ENCODE results near the gene PTHLH.

The PTHLH gene

DNA sequence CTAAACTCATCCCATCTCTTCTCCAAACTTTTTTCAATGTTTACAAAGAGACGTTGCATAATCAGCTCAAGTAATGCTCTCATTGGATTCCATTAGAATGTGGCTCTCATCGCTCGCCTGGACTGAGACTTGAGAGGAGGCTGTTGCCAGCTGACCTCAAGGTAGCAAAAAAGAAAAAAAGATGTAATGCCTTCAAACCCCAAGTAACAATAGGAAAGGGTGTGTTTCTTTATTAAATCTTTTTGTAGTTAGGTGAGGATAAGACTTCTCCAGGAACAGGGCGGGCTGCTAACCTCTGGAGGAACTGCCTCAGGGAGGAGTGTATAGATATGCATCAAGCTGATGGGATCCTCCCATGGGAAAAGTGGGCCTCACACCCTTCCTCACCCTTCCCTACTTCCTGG is 956 bp upstream of the PTHLH start:
- DNase-seq, result no peak

DNA sequence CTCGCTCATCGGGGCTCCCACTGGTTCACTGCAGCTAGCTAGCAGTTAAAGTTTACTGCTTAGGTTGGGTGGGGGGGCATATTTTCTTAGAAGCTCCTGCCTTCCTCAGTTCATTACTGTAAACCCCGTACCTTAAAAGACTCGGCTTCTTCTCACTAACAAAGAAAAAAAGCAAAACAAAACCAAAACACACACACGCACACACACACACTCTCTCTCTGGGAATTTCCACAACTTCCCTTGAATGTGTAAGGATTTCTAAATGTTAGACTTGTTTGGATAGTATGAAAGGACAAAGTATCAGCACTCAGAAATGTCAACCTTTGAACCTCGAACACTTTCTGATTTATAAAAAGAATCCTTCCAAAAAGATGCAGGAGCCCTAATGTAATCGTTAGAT is 927 bp downstream of the PTHLH start:
- DNase-seq, result no peak

DNA sequence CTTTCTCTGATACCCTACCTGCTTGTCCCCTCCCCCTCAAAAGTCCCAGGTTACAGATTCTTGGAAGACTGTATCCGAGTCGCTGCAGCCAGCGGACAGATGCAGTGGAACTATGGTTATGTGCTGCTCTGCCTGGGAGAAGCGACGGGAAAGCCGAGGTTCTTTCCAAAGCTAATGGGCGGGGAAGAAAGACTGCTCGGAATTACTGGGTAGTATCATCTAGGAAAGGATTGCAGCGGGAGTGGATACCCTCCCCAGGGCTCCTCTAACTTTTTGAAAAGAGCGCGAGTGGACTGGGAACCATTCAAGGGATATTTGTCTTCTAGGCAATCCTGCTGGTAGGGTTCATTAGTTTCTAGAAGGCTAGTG is 1.4 kb downstream of the PTHLH start:
- DNase-seq, result no peak

DNA sequence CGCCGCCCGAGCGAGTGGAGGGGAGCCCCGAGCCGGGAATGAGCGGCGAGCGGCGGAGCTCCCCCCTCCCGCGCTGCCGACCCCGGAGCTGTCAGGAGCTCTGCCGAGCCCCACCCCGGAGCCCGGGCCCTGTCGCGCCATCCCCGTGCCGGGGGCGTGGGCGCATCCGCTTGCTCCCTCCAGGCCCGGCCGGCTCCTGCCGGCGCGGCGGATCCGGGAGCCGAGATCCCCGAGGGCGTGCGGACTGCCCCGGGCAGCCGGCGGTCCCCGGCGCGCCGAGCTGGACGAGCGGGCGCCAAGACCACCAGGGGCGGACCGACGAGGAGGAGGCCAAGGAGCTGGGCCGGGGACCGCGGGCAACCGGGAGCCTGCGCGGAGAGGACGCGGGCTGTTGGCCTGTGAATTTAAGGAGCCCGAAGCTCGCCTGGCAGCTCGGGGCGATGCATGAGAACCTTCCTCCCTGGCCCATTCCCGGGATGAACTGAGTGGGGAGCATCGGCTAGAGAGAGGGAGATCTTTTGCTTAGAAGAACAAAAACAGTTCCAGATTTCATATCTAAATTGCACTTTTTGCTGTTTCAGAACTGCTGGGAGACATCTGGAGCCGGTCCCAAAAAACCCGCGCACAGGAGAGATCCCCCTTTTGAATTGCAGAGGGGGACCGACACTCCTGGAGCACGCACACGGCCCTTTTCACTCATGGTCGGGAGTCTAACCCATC is 2.0 kb downstream of the PTHLH start:
- DNase-seq, result no peak

DNA sequence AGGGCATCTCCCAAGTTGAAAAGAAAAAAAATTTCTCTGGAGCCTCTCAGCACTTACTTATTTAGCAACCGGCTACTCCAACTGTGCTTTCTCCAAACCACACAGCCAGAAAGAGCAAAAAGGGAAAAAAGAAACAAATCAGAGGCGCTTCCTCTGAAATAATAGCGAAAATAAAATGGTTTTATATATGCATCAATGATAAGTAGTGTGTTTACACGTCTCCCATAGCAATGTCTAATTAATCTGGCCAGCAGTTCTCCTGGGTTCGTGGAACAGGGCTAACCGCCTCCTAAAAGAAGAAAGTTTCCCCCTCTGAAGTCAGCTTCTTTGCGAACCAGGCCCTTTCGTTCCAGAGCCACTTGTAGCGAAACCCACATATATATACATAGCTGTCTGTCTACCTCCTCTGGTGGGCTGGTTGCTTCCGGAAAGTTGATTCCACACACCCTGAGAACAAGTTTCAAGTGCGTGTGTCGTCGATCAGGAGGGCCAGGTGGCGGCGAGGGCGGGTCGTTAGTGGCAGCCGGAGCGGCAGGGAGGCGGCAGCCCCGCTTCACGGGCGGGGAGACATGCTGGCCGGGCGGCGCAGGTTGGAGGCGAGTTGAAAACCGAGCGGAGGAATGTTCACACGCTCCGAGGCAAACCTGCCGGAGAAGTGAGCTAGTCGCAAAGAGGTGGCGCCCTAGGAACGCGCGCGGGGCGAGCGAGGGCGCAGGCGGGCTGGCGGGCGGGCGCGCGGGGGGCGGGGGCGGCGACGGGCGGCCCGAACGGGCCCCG is 2.7 kb downstream of the PTHLH start:
- no peak for DNase-seq

DNA sequence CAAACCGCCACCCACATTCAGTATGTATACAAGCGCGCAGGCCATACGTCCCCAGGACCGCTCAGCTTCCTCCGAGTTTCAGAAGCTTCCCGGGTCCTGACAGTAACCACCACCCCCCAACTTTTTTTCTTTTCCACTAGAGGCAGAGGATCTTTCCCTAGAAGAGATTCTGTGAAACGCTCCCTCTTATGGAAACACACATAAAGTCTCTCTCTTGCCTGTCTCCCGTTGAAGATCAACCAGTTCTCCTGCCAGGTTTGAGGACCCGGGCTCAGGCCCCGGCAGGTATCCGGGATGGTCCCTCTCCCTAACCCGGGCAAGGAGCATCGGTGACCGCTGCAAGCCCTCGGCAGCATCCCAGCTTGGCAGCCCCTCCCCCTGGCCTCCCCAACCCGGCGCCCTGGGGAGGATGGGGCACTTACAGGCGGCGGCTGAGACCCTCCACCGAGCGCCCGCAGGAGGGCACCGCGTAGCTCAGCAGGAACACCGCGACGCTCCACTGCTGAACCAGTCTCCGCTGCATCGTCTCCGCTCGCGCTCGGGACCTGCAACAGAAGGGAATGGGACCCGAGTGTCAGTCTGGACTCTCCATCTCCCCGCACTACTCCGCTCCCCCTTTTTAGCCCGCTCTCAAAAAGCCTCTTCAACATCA is 3.4 kb downstream of the PTHLH start:
- no peak for DNase-seq

DNA sequence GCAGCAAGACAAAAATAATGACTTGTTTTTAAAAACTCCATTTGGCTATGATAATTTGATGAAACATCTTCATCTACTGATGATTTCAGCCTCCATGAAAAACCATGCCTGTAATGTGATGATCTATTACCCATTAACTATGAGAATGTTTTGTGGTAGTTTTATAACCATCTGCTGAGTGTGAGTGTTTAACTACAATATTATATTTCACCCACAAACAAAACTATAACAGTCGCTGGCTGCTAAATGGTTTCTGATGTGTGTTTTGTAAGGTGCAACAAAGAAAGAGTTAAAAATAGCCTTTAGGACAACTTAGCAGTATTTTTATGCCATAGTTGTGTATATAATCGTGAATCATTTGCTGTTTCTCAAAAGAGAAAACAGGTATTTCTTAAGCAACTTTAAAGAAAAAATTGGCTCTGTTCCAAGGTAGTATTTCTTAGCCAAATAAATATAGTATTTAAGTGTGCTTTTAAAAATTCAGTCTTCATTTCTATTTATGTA is 4.9 kb downstream of the PTHLH start:
- DNase-seq, result no peak

DNA sequence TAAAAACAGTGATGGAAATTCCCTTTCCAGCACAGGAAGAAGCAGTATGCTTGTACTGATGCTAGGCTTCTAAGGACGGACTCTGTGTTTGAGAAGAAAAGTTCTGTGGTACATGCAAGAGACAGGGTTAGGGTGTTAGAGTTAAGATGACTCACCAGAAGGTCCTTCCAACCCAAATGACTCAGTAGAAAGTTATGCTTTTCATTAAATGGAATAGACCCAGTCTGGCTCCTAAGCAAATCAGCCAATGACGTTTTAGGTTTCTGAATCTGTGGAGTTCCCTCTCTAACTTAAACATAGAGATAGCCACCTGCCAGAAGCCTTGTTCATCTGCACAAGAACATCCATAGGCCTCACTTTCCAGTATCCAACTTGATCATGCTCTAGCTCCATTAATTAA is 5.7 kb downstream of the PTHLH start:
- DNase-seq, result no peak

DNA sequence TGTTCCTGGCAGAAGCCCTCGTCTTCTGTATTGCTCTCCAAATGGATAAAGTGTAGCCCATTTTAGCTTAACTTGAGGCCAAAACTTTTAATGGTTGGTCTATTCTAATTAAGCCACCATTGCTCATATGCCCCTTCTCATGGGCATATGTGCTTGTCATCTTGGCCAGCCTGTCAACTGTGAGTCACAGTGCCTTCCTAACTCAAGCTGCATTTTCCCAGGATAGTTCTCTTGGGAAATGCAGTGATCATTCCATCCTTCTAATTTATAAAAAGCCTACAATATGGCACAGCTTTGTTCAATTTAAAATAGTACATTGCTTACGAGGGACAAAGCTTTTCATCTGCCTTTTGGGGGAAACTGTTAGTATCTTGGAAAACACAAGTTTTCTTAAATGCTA is 6.6 kb downstream of the PTHLH start:
- no peak for DNase-seq

DNA sequence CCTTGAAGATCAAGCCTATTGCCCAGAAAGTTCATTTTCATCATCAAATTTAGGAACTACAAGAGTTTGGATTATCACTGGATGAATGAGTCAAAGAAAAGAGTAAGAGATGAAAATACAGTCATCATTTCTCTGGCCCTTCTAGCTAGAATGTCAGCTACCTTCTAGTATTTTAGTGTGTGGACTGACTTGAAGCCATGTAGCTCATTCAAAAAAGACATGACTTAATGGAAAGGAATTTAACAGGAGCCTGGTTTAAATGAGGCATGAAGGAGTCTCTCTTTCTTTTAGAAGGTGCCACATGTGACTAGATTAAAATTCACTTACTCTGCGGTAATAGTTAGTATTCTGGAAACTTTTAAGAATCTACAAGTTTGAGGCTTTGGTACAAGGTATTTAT is 7.1 kb downstream of the PTHLH start:
- DNase-seq, result no peak

DNA sequence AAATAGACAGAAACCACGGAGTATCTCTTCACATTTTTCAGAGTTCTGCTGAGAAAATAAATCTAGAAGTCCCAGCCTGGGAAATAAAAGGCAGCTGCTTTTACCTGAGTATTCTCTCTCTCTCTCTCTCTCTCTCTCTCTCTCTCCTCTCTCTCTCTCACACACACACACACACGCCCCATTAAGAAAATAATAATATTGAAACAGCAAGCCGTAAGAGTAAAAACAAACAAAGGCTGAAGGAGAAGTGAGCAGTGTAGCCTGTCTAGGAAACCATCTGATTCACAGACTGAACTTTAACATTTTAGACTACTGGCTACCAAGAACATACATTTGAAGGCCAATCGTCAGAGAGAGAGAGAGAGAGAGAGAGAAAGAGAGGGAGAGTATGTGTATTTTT is 8.4 kb downstream of the PTHLH start:
- DNase-seq, result no peak

DNA sequence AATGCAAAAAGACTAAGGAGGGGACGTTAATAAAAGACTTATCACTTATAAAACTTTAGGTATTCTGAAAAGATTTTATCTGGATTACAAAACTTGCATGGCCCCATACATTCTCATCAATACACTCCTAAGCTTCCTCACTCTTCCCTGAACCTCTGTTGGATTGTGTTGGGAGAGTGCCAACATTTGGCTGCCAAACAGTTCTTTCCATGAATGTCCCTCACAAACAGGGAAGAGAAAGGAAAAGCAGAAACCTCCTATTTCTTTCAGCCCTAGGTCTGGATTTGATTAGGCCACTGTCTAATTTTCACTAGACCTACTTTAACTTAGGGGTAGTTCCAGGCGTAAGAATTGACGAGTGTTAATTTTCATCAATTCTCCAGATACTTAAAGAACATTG is 11.7 kb downstream of the PTHLH start:
- DNase-seq, result no peak

DNA sequence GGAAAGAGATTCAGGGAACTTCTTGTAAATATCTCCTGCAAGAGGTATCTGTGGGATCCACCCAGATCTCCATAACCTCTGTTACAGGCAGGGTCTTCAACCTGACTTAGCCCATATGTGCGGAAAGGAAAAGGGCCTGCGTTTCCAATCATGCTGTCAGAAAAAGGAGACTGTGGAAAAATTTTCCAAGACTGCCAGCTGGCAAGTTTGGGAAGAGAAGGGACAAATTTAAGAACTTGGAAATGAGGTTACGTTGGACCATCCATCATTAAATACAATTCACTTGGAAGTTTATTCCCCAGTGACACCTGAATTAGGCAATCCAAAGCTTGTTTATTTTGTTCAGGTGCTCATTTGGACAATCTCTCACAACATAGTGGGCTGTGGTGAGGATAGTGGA is 13.9 kb downstream of the PTHLH start:
- DNase-seq, result no peak

DNA sequence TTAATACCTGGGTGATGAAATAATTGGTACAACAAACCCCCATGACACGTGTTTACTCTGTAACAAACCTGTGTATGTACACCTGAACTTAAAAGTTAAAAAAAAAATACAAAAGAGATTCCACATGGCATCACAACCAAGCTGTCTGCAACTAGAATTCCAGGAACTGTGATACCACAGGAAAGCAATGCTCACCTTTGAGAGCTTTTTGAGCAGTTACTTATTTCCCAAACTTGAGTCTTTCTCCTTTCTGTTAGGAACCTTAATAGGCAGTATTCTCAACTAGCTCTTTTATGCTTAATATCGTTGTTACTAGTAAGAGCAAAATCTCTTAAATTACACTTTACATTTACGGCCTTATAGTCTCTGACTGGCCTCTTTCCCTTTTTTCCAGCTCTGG is 15.2 kb downstream of the PTHLH start:
- no peak for DNase-seq

DNA sequence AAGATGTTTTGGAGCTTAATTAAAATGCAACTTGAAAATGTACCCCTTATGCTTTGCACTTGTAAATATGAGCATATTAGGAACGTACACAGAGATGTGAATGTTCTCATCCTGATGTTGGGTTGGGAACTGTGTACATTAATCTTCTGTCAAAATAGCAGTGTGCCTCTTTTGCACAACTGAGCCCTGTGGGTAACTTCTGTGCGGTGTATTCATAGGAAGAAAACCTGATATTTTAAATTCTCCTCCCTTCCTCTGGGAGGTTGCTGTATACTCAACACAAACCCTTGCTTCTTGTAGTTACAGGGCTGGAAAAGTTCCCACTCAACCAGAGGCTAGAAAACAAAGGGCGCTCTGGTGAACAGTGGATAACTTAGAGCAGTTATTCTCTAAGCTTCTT is 18.7 kb downstream of the PTHLH start:
- DNase-seq, result no peak

DNA sequence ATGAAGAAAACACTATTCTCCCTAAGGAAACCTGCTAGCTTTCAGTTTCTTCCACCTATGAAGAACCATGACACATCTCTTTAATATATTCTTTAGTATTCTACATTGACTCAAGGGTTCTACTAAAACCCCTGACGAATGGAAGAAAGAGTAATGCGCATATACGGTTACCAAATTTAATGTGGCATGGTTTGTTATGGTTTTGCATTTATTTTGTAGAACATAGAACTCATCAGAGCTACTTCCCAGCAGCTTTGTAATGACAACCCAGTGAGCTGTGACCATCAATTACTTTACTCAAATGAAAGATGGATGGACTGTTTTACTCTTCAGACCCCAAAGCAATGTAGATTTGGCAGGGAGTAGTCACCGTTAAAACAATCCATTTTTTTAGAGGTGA is 19.2 kb downstream of the PTHLH start:
- DNase-seq, result no peak

DNA sequence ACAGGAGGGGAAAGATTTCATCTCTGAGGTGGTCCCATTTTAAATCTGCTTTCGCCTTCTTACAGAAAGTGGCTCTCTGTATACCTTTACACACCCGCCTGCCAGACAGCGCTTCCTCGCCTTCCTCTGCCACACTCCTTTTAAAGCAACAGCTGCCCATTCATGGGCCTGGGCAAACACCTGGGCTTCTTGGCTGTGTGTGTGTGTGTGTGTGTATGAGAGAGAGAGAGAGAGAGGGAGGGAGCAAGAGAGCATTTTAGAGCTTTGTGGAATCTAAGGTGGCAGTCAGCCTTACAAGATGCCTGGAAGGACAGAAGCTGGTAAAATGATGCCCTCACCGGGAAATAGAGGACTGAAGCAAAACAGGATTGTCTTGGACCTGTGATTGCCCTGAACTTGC is 20.0 kb downstream of the PTHLH start:
- no peak for DNase-seq

DNA sequence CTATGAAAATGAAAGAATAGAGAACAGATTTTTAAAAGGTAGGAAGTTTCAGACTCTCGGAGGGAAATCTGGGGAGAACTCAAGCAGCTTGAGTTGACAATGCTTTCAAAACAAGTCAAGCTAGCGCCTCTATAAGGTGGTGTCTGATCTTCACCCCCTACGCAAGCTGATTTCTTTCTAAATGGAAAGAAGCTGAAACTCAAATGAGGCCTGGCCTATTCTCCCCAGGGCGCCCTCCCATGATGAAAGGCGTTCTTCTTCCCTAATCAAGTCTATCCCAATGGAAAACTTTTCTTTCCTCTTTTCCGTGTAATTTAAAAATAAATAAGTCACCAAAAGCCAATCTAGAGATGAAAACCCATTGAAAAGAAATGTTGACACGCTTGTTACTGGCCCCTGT is 20.6 kb downstream of the PTHLH start:
- DNase-seq, result no peak

DNA sequence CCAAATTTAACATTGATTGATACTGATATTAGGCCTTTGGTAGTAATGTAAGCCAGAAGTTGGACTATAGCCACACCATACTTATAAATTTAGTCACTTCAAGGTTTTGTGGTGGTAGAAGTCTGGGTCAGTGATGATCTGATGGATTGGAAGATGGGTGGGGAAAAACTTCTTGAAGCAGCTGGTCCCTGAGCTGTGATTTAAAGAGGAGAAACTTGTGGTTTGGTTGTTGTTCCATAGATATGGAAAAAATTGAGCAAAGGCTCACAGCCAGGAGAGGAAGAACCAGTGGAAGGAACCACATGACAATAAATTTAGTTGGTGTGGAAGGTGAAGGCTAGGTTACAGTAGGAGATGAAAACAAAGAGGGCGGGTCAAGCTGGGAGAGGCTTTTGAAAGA is 26.1 kb downstream of the PTHLH start:
- DNase-seq, result no peak

DNA sequence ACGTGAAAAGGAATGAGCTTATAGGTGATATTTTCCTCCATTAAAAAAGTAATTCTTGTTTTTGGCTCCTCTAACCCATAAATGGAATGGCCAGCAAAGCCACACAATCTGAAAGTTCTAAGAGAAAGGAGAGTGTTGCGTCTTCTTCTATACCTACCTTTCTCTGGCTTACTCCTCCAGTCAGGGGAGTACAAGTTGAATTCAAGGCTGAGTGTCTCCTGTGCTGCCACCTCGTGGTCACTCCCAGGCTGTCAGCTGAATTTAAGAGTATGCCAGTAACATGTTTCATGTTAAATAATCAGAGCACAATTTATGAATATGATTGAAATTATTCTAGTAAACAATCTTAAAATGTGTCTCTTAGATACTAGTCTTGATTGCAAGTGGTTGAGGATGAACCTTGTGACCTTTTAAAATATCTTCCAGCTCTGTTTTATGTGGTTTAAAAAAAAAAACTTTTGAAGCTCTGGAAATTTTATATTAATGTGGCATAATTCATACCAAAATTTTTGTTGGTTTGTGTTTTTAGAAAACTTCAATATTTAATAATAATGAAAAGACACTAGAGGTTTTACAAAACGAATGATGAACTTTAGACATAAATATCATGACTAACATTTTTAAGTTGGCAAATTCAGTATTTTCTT is 31.7 kb downstream of the PTHLH start:
- DNase-seq, result peak; percentile 30

DNA sequence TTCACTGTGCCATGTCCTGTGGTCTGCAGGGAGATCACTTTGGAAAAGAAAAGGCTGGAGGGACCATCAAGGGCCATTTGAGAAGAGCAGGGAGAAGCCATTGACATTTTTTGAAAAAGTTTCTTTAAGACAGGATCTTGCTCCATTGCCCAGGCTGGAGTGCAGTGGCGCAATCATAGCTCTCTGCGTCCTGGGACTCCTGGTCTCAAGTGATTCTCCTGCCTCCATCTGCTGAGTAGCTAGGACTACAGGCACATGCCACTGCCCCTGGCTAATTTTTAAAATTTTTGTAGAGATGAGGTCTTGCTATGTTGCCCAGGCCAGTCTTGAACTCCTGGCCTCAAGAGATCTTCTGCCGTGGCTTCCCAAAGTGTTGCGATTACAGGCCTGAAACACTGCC is 32.3 kb downstream of the PTHLH start:
- DNase-seq, result no peak

DNA sequence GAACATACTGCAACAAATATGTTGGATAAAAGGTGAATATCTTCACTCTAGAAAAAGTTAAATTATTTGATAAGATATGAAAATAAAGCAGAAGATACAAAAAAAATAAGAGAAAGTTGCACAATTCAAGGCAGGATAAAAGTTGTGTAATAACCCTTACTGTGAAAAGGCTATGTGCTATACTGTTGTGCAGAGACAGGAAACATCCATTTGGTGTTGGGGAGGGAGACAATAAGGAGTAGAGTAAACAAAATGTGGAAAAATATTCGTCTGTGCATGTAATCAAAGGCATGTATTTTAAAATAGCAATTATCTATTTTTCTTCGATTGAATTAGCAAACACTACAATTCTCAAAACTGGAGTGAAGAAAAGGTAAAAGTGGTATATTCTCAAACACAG is 34.8 kb downstream of the PTHLH start:
- DNase-seq, result no peak

DNA sequence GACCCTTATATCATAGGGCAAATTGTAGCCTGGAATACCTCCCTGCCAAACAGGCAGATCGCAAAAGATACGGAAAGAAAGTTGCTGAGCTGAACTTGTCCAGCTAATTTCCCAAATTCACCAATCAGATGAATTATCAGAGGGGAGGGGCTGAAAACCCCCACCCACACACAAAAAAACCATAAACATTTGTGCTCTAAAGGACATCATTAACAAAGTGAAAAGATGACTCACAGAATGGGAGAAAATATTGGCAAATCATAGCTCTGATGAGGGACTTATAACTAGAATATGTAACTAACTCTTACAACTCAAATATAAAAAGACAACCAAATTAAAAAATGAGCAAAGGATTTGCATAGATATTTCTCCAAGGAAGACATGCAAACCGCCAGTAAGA is 36.3 kb downstream of the PTHLH start:
- no peak for DNase-seq

DNA sequence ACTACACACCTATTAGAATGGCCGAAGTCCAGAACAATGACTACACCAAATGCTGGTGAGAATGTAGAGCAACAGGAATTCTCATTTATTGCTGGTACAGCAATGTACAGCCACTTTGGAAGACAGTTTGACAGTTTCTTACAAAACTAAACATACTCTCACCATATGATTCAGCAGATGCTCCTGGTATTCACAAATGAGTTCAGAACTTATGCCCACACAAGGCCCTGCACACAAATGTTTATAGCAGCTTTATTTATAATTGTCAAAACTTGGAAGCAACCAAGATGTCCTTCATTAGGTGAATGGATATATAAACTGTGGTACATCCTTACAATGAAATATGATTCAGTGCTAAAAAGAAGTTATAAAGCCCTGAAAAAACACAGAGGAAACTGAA is 38.3 kb downstream of the PTHLH start:
- no peak for DNase-seq
